GM19238 (cell line): ENCODE measurements around the gene TRIM14.
"Not testable (repeated sequence)": the region's sequence is repeated elsewhere in the genome, so short reads cannot be mapped to it uniquely, and the experiment has no call there.

ENCODE experiments used
- DNase-seq: peaks from one replicate; pipeline ENCODE4 v3.0.0; 2011; ENCODE audit warnings: low spot score; ENCODE audit not compliant: insufficient read length

The TRIM14 gene

GRCh38 chr9:98083566-98084183, 35.3 kb downstream of the TRIM14 start:
- no peak for DNase-seq

- DNase-seq = no peak
Measured at GRCh38 chr9:98083061-98083501, 35.9 kb downstream of the TRIM14 start.

GRCh38 chr9:98081477-98082219, 37.4 kb downstream of the TRIM14 start:
- DNase-seq = no peak

DNA sequence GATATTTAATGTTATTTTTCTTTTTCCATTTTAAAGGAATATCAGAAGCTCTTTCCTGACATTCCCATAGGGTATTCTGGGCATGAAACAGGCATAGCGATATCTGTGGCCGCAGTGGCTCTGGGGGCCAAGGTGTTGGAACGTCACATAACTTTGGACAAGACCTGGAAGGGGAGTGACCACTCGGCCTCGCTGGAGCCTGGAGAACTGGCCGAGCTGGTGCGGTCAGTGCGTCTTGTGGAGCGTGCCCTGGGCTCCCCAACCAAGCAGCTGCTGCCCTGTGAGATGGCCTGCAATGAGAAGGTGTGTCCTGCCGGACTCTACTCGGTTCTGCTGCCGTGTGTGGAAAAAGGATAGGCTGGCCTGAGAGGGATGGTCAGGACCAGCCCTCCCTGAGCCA, 38.2 kb downstream of the TRIM14 start:
- DNase-seq = no peak

DNA sequence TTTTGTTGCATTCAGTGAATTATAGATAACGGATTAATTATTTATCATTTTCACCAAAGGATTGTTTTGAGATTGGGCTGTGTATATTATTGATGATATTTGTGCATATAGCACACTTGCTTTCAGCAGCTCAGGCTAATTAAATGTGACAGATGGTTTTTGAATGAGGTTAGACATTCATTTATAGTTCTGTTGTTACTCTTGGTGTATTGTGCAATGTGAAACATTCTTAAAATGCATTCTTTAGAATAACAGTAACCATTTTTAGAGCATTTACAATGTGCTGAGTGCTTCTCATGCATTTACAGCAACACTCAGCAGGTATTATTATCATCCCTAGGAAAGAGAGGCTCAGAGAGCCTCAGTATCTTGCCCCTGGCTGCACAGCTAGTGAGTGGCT, 38.7 kb downstream of the TRIM14 start:
- DNase-seq = no peak

DNA sequence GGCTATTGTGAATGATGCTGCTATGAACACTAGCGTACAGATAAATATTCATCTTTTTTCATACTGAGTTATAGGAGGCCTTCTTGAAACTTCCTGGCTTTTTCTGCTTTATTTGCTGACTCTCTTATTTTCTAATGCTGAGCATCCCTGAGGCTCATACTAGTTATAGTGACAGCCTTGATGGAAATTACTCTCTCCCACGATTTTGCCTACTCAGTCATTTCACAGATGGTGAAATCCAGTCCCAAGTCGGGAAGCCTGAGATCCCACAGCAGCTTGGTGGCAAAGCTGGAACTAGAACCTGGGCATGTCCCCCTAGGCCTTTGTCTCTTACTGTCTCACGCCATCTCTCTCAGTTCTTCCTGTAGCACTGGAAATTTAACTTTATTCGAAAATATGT, 40.1 kb downstream of the TRIM14 start:
- DNase-seq = no peak

- not testable (repeated sequence) for DNase-seq
Measured at GRCh38 chr9:98076514-98076890, 42.5 kb downstream of the TRIM14 start.

DNA sequence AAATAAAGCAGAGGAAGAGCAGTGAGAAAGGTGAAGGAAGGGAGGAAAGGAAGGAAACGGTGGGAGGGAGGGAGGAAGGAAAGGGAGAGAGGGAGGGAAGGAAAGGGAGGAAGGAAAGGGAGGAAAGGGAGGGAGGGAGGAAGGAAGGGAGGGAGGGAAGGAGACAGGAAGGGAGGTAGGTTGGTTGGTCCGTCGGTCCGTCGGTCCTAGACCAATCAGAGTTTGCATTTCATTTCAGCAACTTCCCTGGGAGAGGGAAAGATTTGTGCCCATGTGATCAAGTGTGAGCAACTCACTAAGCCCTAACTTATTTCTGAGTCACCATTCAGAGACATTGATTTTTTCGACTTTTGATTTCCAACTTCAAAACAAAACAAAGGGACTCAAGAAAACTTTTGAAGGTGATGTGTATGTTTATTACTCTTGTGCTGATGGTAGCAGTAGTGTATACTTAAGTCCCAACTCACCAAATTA, 43.7 kb downstream of the TRIM14 start:
- DNase-seq = no peak

DNA sequence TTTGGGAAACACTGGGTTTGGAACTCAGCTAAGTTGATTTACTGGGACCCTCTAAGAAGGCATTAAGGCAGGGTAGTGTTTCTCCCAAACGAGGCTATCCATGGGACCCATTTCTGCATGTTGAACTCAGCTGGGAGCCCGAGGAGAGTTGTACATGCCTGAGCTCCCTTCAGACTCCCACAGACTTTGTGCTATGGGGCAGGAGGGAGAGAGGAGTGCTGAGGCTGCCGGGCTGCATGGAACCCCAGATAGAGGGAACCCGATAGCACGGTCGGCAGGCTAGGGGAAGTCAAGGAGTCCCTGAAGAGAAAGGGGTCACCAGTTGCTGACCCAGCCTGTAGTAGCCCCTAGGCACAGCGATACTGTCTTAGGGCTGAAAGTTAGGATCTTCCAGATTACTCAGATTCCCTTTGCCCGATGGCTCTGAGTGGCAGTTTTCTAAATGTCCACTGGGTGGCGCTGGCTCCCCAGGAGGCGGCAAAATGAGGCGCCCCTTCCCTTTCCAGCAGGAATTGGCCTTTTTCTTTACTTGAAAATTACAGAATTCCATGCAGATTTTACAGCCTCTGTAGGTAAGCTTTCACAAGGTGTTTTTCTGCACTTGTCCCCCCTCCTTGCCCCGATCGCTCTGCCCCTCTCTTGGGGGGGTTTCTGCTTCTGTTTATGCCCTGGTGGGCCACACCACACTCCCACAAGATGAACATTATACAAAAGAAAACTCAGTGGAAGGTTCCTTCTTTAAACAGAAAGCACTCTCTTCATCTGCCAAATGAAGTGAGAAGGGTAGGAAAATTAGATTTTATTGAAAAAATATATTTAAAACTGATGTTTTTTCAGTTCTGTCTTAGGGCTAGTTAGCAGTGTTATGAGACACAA, 44.7 kb downstream of the TRIM14 start:
- DNase-seq = peak; percentile 56

GRCh38 chr9:98071737-98072136, 47.3 kb downstream of the TRIM14 start:
- DNase-seq = no peak

GRCh38 chr9:98070704-98071103, 48.3 kb downstream of the TRIM14 start:
- no peak for DNase-seq

DNA sequence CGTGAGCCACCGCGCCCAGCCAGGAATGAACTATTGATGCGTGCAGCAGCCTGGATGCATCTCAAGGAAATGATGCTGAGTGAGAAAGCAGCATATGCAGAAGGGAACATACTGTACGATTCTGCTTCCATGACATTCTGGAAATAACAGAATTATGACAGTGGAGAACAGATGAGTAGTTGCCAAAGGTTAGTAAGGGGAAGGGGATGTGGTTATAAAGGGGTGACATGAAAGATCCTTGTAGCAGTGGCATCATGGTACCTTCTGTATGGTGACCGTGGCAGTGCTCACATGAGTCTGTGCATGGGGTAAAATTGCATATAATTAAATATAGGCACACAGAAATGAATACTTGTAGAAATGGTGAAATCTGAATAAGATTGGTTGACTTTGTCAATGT, 49.5 kb downstream of the TRIM14 start:
- DNase-seq = no peak

DNA sequence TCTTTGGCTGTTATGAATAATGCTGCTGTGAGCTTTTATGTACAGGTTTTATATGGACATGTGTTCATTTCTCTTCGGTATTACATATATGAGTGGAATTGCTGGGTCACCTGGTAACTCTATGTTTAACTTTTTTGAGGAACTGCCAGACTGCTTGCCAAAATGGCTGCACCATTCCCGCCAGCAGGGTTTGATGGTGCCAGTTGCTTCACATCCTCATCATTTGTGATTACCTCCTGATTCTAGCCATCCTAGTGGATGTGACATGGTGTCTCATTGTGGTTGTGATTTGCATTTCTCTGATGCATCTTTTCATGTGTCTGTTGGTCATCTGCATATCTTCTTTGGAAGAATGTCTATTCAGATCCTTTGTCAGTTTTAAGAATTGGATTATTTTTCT, 51.8 kb downstream of the TRIM14 start:
- no peak for DNase-seq

GRCh38 chr9:98066235-98066634, 52.8 kb downstream of the TRIM14 start:
- no peak for DNase-seq

DNA sequence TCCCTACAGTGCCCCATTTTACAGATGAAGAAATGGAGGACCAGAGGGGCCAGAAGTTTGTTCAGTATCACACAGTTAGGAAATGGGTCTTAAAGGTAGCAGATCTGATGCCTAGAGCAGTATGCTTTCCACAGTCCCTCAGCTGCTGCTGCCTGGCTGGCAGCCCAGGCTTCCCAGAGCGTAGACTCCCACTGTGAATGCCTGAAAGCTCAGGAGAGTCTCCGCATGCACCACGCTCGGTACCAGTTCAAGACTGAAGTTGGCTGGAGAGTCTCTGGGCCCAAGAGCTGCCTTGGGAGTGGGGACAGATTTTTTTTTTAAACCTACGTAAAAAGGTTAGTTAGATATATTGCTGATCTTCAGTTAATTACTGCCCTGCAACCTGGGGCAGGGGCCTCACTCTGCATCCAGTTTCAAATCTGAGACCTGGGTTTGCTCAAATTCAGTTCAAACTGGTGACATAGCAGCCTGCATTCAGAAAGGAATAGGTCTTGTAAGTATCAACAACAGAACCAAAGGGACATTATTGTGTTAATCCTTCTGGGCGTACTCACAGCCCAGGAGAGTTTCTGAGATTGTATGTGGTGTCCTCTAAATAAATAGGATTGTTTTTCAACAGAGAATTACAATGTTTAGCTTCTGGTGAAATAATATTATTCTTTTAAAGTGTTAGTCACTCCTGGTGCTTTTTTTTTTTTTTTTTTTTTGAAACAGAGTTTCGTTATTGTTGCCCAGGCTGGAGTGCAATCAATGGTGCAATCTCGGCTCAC, 54.2 kb downstream of the TRIM14 start:
- no peak for DNase-seq

DNA sequence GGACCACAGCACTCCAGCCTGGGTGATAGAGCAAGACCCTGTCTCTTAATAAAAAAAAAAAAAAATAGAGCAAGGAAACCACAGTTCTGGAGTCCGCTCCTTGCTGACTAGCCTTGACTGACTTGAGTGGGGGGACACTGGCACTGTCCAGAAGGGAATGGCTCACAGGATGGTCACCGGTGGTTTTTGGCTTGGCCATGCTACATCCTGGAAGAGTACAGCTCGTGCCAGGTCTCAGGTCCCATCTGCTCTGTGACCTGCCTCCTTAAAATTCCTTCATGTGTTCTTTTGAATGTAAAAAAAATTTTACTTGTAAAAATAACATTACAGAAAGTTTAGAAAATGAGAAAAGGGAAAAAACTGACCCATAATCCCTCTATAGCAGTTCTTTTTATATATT, 56.9 kb downstream of the TRIM14 start:
- DNase-seq = no peak

GRCh38 chr9:98057138-98057799, 61.8 kb downstream of the TRIM14 start:
- no peak for DNase-seq

DNA sequence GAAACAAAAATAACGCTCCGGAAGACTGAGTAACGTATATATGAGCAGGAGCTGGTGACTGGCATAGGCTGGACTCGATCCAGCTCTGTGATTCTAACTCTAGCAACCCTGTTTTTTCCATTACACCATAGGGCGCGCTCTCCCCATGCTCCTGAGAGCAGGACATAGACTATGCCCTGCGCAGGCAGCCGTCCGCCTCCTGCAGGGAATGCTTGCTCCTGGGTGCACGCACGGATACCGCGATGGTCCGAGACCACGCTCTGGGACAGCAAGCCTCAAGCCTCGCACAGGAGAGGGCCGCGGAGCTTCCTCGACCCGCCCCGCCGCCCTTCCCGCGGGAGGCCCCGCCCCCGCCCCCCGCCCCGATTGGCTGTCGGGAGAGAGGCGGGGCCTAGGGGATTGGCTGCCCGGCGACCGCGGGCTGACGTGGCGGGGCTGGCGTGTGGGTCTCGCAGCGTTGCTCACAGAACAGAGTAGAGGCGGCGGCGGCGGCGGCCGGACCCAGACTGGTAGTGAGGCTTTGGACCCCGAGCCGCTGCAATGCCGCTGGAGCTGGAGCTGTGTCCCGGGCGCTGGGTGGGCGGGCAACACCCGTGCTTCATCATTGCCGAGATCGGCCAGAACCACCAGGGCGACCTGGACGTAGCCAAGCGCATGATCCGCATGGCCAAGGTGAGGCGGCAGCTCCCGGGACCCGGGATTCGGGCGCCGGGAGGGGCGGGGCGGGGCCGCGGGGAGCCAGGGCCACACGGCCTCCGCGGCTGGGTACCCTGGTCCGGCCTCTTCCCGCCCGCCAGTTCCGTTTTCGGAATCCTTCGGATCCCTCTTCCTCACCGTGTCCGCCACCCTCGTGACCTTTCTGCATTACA, 62.5 kb downstream of the TRIM14 start, which contains the start of gene NANS:
NANS (plus strand) TSS at position 464 of the 869 bp plus-strand sequence; CDS start at position 541, 77 bp downstream.
- DNase-seq = peak; percentile 90

- no peak for DNase-seq
Measured at GRCh38 chr9:98054376-98054951, 64.6 kb downstream of the TRIM14 start.
